ENCODE data around the gene USF3.

Gene USF3

GRCh38 chr3:113602256-113602655 lies 94.2 kb downstream of the USF3 start:
- DNase-seq: no peak

GRCh38 chr3:113601240-113601639 lies 95.2 kb downstream of the USF3 start:
- DNase-seq: no peak

GRCh38 chr3:113600418-113601182 lies 95.8 kb downstream of the USF3 start:
- no peak for DNase-seq

Data from stimulated activated CD4-positive, alpha-beta T cell treated with anti-CD3 and anti-CD28 coated beads, Interleukin-4, amount 100 ng/mL, for 4 hours (primary cell).